GM12891 (cell line): ENCODE results near the gene PKD1L1.
"Not testable (repeated sequence)": the region's sequence is repeated elsewhere in the genome, so short reads cannot be mapped to it uniquely, and the experiment has no call there.

Experiments used
- DNase-seq: peaks from one replicate; pipeline ENCODE4 v3.0.0; 2011; ENCODE audit warnings: low spot score; ENCODE audit not compliant: insufficient read length
- FAIRE-seq: peaks from 2 replicates; lab custom pipeline; 2011; peaks lifted over from hg19 to GRCh38; lab: Jason Lieb, UNC
- PAX5 ChIP-seq: IDR thresholded peaks from 2 replicates; pipeline ENCODE4 v1.6.1; 2011; ENCODE audit warnings: low read length, moderate library complexity, mild to moderate bottlenecking; ENCODE audit not compliant: insufficient read depth, severe bottlenecking
- POLR2A ChIP-seq: IDR thresholded peaks from 2 replicates; pipeline ENCODE4 v1.6.1; 2011; ENCODE audit warnings: low read depth, low read length, control low read depth
- POLR2AphosphoS5 ChIP-seq: IDR thresholded peaks from 2 replicates; pipeline ENCODE4 v1.6.1; 2011; ENCODE audit warnings: low read depth, low read length, control low read depth
- POU2F2 ChIP-seq: IDR thresholded peaks from 2 replicates; pipeline ENCODE4 v1.6.1; 2011; ENCODE audit warnings: low read depth, mild to moderate bottlenecking, control low read depth, low read length, moderate library complexity
- SPI1 ChIP-seq: IDR thresholded peaks from 2 replicates; pipeline ENCODE4 v1.6.1; 2011; ENCODE audit warnings: low read depth, low read length, control low read depth
- TAF1 ChIP-seq: IDR thresholded peaks from 2 replicates; pipeline ENCODE4 v1.6.1; 2011; ENCODE audit warnings: low read depth, low read length, control low read depth

Gene PKD1L1

DNA sequence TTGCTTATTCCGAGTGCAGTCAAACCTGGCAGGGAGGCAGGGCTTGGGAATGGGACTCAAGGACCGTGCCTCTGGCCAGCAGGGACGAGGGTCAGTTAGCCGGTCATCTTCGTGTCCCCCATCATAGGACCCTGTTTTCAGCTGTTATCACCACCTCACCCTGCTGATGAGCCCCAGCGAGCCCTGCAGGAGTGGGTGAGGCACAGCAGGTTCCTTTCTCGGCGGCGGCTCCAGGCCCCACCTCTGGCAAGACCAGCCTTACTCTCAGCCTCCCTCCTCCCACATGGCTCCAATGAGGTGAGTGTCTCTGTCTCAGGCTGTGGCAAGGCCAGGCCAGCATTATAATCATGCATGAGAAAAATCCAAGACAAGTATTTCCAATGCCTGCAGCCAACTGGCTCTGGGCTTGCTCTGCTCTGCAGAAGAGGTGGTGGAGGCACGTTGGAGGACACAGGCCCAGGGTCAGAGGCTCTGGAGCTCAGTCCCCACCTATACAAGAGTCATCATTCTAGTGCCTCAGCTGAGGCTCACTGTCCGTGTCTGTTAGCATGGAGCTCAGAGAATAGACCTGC, 15.7 kb downstream of the PKD1L1 start:
- FAIRE-seq (no peak), DNase-seq (no peak)
- TF ChIP-seq TAF1 = no peak
- TF ChIP-seq POLR2A = no peak
- TF ChIP-seq SPI1 = no peak
- TF ChIP-seq PAX5 = no peak
- no peak for TF ChIP-seq POLR2AphosphoS5
- TF ChIP-seq POU2F2 = no peak

DNA sequence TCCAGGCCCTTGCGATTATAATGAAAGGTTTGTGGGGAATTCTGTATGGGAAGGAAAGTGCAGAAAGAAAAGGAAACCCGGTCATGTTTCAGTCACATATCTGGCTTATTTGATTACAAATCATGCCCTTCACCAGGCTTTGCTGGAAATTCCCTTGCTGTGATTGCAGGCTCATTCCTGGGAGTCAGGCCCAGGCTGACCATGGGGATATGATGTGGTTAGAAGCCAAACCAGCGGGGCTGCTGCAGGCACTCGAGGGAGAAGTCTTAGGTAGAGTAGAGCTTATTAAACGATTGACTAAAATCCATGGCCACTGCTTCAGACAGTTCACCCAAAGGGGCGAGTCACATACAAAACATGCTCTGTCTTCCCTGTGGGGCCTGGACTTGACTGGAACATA, 16.2 kb downstream of the PKD1L1 start:
- TF ChIP-seq SPI1 (no peak), POLR2A (no peak), TAF1 (no peak), POLR2AphosphoS5 (no peak), POU2F2 (no peak), PAX5 (no peak)
- DNase-seq = no peak
- FAIRE-seq = no peak

GRCh38 chr7:47931005-47932004, 17.0 kb downstream of the PKD1L1 start:
- FAIRE-seq (no peak), DNase-seq (no peak)
- TF ChIP-seq PAX5 (no peak), POU2F2 (no peak), POLR2A (no peak), SPI1 (no peak), POLR2AphosphoS5 (no peak), TAF1 (no peak)

DNA sequence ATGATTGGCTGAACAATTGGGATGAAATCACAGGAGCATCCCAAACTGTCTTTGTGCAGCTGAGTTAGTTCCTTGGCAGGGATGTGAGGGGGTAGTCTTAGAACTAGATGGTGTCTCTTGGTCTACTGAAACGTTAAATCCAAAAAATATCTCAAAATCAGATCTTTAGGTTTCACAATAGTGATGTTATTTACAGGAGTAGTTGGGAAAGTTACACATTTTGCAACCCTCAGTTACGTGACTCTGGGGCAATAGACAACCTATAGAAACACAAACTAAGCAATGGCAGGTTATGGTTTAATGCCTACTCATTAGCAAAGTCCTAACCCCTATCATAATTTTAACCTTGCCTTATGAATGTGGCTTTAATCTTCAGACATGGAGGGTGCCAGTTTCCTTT, 24.0 kb downstream of the PKD1L1 start:
- FAIRE-seq = no peak
- no peak for DNase-seq
- TF ChIP-seq PAX5 = no peak
- no peak for TF ChIP-seq TAF1
- no peak for TF ChIP-seq POLR2AphosphoS5
- TF ChIP-seq POU2F2 = no peak
- no peak for TF ChIP-seq POLR2A

- not testable (repeated sequence) for FAIRE-seq, DNase-seq
Observed at GRCh38 chr7:47923081-47923875, 25.0 kb downstream of the PKD1L1 start.

- DNase-seq, FAIRE-seq: not testable (repeated sequence)
Observed at GRCh38 chr7:47916514-47916913, 31.8 kb downstream of the PKD1L1 start.

GRCh38 chr7:47915616-47915976, 32.7 kb downstream of the PKD1L1 start:
- FAIRE-seq (no peak), DNase-seq (no peak)
- TF ChIP-seq POLR2AphosphoS5 (no peak), TAF1 (no peak), PAX5 (no peak), SPI1 (no peak), POLR2A (no peak), POU2F2 (no peak)

DNA sequence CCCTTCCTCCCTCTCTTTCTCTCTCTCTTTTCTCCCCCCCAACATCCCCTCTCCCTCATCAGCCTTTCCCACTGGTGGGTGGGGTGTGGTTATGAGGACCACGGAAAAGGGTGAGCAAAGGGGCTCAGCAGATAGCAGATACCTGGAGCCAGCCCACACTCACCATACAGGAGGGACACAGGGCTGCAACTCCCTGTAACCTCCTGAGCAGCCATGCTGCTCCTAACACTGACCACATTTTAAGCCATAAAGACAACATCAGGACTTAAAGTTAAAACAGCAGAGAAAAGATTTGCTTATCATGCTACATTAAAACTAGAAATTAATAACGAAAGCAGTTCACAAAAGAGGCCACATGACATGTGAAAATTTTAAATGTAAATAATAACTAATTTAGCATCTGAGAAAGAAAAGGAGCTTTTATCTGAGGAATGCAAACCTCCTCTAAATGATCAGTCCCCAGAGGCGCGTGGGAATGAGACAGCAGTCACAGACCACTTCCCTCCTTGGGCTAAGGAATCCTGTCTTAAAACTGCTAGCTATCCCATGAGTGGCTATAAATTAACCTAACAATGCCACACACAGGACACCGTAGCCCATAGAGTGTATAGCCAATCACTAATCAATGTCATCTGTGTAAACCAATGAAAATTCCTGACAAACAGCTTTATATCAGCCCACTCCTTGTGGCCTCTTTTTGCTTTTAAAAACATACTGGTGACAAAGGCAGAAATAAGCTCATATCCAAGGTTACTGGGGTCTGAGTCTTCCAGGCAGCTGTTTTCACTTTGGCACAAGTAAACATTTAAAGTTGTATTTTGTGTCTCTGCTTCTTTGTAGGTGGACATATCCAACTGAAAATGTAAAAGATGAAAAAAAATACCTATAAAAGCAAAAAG, 33.3 kb downstream of the PKD1L1 start:
- TF ChIP-seq POU2F2 = no peak
- no peak for TF ChIP-seq POLR2AphosphoS5
- TF ChIP-seq POLR2A = no peak
- TF ChIP-seq SPI1 = no peak
- no peak for TF ChIP-seq PAX5
- no peak for TF ChIP-seq TAF1
- no peak for FAIRE-seq
- DNase-seq = no peak

- FAIRE-seq = no peak
- TF ChIP-seq POLR2AphosphoS5 (no peak), PAX5 (no peak), TAF1 (no peak), POU2F2 (no peak), POLR2A (no peak), SPI1 (no peak)
- no peak for DNase-seq
Observed at GRCh38 chr7:47912332-47912731, 35.9 kb downstream of the PKD1L1 start.
